Measurements from ENCODE around the gene CYP24A1.

DNA sequence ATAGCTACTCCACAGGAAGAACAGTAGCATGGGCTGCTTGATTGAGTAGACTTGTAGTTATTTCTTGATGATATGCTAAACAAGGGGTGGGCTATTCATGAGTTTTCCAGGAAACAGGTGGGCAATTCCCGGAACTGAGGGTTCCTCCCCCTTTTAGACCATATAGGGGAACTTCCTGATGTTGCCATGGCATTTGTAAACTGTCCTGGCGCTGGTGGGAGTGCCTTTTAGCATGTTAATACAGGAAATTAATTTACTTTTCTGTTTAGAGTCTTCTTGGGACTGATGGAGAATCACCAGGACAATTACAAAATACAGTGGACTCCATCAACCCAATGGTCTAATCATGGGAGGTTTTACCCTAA lies 22.7 kb downstream of the CYP24A1 start:
- no peak for TF ChIP-seq EZH2phosphoT487 (IDR thresholded peaks at IDR 0.05)
- TF ChIP-seq, protein P1, sequence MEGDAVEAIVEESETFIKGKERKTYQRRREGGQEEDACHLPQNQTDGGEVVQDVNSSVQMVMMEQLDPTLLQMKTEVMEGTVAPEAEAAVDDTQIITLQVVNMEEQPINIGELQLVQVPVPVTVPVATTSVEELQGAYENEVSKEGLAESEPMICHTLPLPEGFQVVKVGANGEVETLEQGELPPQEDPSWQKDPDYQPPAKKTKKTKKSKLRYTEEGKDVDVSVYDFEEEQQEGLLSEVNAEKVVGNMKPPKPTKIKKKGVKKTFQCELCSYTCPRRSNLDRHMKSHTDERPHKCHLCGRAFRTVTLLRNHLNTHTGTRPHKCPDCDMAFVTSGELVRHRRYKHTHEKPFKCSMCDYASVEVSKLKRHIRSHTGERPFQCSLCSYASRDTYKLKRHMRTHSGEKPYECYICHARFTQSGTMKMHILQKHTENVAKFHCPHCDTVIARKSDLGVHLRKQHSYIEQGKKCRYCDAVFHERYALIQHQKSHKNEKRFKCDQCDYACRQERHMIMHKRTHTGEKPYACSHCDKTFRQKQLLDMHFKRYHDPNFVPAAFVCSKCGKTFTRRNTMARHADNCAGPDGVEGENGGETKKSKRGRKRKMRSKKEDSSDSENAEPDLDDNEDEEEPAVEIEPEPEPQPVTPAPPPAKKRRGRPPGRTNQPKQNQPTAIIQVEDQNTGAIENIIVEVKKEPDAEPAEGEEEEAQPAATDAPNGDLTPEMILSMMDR (IDR thresholded peaks at IDR 0.05) = no peak
- TF ChIP-seq EZH2 (IDR thresholded peaks at IDR 0.05) = no peak

Data from neural progenitor cell (in vitro differentiated cells).